NT2/D1 (cell line): ENCODE data around the gene USH2A.

ENCODE experiments used
- SUZ12 ChIP-seq: IDR thresholded peaks from 2 replicates; pipeline ENCODE4 v1.6.1; 2011; ENCODE audit not compliant: insufficient read length, insufficient read depth; ENCODE audit errors: extremely low read depth
- YY1 ChIP-seq: IDR thresholded peaks from 2 replicates; pipeline ENCODE4 v1.6.1; 2011; ENCODE audit not compliant: insufficient read length, insufficient read depth
- ZNF274 ChIP-seq: IDR thresholded peaks from 2 replicates; pipeline ENCODE4 v1.6.1; 2011; ENCODE audit warnings: mild to moderate bottlenecking, low read depth, low read length

DNA sequence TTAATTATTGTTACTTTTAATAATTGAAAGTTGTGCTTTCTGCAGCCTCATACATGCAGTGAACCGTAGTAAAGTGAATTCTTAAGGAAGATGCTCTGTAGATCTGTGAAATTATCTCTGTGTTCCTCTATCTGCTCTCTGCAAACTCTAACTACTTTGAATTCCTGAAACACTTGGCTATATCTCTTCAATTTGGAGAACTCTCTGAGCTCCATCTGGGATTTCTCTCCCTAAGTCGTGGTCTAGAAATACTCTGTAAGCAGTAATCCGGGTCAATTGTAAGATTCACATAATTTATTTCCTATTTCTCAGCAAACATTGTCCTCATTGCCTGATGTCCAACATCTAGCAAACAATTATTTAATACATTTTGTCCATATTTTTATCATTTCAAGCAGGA lies 164.9 kb downstream of the USH2A start:
- TF ChIP-seq ZNF274 (no peak), YY1 (no peak), SUZ12 (no peak)
